ENCODE data around the gene GRAMD1A.

Gene GRAMD1A

GRCh38 chr19:35000647-35001501 is 751 bp downstream of the GRAMD1A start (continued):
- peak; percentile 43; the same call in 1 of the 2 replicates for TF ChIP-seq YY2 (tag by site-specific recombination; IDR thresholded peaks at IDR 0.05)
- peak; percentile 57; the same call in 1 of the 2 replicates for TF ChIP-seq ZSCAN30 (tag by site-specific recombination; IDR thresholded peaks at IDR 0.05)
- no peak for TF ChIP-seq KLF10 (tag by site-specific recombination; IDR thresholded peaks at IDR 0.05)
- no peak for TF ChIP-seq ZNF138 (tag by site-specific recombination; IDR thresholded peaks at IDR 0.05; ENCODE audit: borderline replicate concordance)
- TF ChIP-seq ZNF621 (tag by site-specific recombination; IDR thresholded peaks at IDR 0.05) = no peak
- no peak for TF ChIP-seq MZF1 (tag by site-specific recombination; IDR thresholded peaks at IDR 0.05; ENCODE audit: borderline replicate concordance)
- TF ChIP-seq ZSCAN23 (tag by site-specific recombination; IDR thresholded peaks at IDR 0.05) = no peak
- TF ChIP-seq, protein P1, sequence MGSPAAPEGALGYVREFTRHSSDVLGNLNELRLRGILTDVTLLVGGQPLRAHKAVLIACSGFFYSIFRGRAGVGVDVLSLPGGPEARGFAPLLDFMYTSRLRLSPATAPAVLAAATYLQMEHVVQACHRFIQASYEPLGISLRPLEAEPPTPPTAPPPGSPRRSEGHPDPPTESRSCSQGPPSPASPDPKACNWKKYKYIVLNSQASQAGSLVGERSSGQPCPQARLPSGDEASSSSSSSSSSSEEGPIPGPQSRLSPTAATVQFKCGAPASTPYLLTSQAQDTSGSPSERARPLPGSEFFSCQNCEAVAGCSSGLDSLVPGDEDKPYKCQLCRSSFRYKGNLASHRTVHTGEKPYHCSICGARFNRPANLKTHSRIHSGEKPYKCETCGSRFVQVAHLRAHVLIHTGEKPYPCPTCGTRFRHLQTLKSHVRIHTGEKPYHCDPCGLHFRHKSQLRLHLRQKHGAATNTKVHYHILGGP (tag by site-specific recombination; IDR thresholded peaks at IDR 0.05) = no peak
- peak; percentile 69; the same call in 1 of the 2 replicates for TF ChIP-seq SCRT2 (tag by site-specific recombination; IDR thresholded peaks at IDR 0.05)
- TF ChIP-seq ZNF561 (tag by site-specific recombination; IDR thresholded peaks at IDR 0.05; ENCODE audit: borderline replicate concordance) = no peak; the same call in 1 of the 2 replicates
- TF ChIP-seq, protein P2, sequence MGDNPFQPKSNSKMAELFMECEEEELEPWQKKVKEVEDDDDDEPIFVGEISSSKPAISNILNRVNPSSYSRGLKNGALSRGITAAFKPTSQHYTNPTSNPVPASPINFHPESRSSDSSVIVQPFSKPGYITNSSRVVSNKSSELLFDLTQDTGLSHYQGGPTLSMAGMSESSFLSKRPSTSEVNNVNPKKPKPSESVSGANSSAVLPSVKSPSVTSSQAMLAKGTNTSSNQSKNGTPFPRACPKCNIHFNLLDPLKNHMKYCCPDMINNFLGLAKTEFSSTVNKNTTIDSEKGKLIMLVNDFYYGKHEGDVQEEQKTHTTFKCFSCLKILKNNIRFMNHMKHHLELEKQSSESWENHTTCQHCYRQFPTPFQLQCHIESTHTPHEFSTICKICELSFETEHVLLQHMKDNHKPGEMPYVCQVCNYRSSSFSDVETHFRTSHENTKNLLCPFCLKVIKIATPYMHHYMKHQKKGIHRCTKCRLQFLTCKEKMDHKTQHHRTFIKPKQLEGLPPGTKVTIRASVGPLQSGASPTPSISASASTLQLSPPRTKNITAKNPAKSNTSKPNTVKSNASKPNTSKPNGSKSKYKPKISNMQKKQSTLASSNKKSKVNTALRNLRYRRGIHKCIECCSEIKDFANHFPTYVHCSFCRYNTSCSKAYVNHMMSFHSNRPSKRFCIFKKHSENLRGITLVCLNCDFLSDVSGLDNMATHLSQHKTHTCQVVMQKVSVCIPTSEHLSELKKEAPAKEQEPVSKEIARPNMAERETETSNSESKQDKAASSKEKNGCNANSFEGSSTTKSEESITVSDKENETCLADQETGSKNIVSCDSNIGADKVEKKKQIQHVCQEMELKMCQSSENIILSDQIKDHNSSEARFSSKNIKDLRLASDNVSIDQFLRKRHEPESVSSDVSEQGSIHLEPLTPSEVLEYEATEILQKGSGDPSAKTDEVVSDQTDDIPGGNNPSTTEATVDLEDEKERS (tag by site-specific recombination; IDR thresholded peaks at IDR 0.05) = no peak
- no peak for TF ChIP-seq ZNF558 (tag by site-specific recombination; IDR thresholded peaks at IDR 0.05)
- TF ChIP-seq ZNF202 (tag by site-specific recombination; IDR thresholded peaks at IDR 0.05; ENCODE audit: borderline replicate concordance) = no peak
- 0 out of 2 replicates have a peak, but pooled peaks have one; percentile 49 for TF ChIP-seq ZNF792 (tag by site-specific recombination; IDR thresholded peaks at IDR 0.05)
- TF ChIP-seq ZNF426 (tag by site-specific recombination; IDR thresholded peaks at IDR 0.05) = no peak
- no peak for TF ChIP-seq ZNF610 (tag by site-specific recombination; IDR thresholded peaks at IDR 0.05; ENCODE audit: borderline replicate concordance)
- no peak for TF ChIP-seq ZNF211 (tag by site-specific recombination; IDR thresholded peaks at IDR 0.05; ENCODE audit: low read depth)
- TF ChIP-seq, protein P3, sequence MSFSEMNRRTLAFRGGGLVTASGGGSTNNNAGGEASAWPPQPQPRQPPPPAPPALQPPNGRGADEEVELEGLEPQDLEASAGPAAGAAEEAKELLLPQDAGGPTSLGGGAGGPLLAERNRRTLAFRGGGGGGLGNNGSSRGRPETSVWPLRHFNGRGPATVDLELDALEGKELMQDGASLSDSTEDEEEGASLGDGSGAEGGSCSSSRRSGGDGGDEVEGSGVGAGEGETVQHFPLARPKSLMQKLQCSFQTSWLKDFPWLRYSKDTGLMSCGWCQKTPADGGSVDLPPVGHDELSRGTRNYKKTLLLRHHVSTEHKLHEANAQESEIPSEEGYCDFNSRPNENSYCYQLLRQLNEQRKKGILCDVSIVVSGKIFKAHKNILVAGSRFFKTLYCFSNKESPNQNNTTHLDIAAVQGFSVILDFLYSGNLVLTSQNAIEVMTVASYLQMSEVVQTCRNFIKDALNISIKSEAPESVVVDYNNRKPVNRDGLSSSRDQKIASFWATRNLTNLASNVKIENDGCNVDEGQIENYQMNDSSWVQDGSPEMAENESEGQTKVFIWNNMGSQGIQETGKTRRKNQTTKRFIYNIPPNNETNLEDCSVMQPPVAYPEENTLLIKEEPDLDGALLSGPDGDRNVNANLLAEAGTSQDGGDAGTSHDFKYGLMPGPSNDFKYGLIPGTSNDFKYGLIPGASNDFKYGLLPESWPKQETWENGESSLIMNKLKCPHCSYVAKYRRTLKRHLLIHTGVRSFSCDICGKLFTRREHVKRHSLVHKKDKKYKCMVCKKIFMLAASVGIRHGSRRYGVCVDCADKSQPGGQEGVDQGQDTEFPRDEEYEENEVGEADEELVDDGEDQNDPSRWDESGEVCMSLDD (tag by site-specific recombination; IDR thresholded peaks at IDR 0.05) = peak; percentile 87; the same call in 1 of the 2 replicates
- no peak for TF ChIP-seq ZNF175 (tag by site-specific recombination; IDR thresholded peaks at IDR 0.05)
- TF ChIP-seq ZNF658 (tag by site-specific recombination; IDR thresholded peaks at IDR 0.05) = no peak
- no peak for TF ChIP-seq MYNN (tag by site-specific recombination; IDR thresholded peaks at IDR 0.05; ENCODE audit: borderline replicate concordance)
- TF ChIP-seq ZNF677 (tag by site-specific recombination; IDR thresholded peaks at IDR 0.05) = peak; percentile 38; the same call in 1 of the 2 replicates
- TF ChIP-seq GLI4 (tag by site-specific recombination; IDR thresholded peaks at IDR 0.05) = no peak
- TF ChIP-seq ZNF354C (tag by site-specific recombination; IDR thresholded peaks at IDR 0.05; ENCODE audit: borderline replicate concordance, low read depth) = no peak
- TF ChIP-seq, protein P4, sequence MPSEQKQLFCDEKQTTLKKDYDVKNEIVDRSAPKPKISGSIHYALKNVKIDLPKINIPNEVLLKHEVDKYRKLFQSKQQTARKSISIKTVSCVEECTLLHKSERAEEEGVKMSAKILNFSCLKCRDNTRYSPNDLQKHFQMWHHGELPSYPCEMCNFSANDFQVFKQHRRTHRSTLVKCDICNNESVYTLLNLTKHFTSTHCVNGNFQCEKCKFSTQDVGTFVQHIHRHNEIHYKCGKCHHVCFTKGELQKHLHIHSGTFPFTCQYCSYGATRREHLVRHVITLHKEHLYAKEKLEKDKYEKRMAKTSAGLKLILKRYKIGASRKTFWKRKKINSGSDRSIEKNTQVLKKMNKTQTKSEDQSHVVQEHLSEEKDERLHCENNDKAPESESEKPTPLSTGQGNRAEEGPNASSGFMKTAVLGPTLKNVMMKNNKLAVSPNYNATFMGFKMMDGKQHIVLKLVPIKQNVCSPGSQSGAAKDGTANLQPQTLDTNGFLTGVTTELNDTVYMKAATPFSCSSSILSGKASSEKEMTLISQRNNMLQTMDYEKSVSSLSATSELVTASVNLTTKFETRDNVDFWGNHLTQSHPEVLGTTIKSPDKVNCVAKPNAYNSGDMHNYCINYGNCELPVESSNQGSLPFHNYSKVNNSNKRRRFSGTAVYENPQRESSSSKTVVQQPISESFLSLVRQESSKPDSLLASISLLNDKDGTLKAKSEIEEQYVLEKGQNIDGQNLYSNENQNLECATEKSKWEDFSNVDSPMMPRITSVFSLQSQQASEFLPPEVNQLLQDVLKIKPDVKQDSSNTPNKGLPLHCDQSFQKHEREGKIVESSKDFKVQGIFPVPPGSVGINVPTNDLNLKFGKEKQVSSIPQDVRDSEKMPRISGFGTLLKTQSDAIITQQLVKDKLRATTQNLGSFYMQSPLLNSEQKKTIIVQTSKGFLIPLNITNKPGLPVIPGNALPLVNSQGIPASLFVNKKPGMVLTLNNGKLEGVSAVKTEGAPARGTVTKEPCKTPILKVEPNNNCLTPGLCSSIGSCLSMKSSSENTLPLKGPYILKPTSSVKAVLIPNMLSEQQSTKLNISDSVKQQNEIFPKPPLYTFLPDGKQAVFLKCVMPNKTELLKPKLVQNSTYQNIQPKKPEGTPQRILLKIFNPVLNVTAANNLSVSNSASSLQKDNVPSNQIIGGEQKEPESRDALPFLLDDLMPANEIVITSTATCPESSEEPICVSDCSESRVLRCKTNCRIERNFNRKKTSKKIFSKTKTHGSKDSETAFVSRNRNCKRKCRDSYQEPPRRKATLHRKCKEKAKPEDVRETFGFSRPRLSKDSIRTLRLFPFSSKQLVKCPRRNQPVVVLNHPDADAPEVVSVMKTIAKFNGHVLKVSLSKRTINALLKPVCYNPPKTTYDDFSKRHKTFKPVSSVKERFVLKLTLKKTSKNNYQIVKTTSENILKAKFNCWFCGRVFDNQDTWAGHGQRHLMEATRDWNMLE (tag by site-specific recombination; conservative IDR thresholded peaks at IDR 0.05; ENCODE audit: low read depth) = no peak
- no peak for TF ChIP-seq ZBTB1 (tag by site-specific recombination; IDR thresholded peaks at IDR 0.05)
- no peak for TF ChIP-seq ZNF433 (tag by site-specific recombination; IDR thresholded peaks at IDR 0.05; ENCODE audit: low read depth)
- TF ChIP-seq ZNF585B (tag by site-specific recombination; IDR thresholded peaks at IDR 0.05) = no peak
